CD4-positive, alpha-beta T cell treated with Interleukin-15 for 1 hour (primary cell): ENCODE measurements around the gene CTSE.

ENCODE experiments used
- DNase-seq: peaks from one replicate; pipeline ENCODE4 v3.0.0-alpha.2; 2020

CTSE gene

DNA sequence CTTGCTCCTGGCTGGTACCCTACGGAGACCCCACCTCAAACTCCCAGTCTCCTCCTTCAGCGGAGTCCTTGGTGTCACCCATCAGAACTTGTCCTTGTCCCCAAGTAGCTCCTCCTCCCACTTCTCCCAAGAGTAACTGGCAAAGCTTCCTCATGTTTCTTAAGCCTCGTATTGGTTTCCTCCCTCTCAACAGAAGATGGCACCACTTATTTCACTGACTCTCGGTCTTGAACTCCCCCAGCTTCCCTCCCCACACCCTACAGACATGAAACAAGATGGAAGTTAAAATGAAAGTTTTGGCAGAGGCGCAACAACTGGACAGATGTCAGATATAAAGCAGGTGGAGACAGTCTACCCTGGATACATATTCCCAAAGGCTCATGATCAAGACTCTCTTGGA, 33.9 kb downstream of the CTSE start:
- no peak for DNase-seq

DNA sequence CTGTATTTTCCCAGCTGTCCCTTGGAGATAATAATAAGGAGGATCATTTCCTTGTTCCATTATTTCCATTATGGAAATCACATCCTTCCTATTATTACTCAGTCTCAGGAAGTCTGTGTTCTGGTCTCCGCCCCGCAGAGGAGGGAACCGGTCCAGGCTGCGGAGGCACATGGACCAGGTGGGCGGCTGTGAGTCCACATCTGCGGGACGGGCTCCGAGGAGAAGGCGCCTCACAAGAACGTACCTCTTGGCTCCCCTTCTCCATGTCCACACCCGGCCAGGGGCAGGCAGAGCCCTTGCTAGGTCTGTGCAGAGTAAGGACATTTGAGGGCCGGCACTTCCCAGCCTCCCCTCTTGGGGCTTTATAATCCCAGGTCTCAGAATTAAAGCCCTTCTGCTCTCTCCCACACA, 35.1 kb downstream of the CTSE start:
- no peak for DNase-seq

DNA sequence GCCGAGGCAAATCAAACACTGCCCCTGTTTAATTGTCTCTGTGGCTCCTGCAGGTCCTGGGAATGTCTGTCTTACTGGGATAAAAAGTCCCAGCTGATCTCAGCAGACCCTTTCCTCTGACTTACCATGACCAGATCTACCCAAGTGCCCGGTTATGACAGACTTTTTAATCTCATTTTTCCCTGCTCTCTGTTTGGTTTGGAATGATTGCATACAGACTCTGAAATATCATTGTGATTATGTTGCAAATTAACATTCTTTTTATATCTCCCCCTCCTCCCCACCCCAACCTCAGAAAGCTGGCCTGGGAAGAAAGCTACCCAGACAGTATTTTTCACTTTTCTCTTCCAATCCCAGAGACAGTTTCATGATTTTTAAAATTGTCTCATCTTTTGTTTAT, 36.8 kb downstream of the CTSE start:
- DNase-seq: no peak

DNA sequence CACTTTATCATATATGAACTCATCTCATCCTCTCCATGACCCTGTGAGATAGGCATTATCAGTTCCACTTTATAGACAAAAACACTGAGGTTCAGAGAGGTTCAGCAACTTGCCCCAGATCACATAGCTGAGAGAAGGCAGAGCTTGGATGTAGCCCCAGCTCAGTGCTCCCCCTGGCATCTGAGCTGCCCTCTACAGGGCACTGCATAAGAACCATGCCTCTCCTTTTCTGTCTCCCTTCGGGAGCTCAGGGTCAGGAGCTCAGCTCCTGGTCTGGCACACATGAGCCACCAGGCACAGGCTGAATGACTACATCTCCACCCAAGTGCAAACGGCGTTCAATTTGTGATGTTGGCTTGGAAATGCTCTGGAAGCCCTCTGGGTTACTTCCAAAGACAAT, 37.4 kb downstream of the CTSE start:
- DNase-seq: no peak

DNA sequence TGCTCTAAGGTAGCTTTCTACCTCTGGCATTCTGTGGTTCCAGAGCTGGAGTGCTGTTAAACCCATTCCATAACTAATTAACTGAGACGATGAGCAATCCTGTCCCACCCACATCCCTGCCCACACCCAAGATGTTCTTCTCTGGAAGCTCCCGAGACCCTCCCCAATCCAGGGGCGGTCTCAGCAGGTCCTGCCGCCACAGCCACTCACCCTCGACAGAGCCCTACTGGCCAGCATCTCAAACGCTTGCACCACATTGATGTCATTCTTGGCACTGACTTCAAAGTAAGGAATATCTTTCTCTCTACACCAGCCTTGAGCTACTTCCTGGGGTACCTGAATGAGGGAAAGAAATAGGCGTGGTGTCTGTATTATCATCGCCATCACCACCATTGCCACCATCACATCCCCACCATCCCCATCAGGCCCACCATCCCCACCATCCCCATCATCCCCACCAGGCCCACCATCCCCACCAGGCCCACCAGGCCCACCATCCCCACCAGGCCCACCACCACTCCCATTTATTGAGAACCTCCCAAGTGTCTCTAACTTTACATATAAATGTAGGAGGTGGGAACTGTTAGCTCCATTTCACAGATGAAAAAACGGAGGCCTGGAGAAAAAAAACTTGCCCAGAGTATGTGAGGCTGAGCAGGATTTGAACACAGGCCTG, 38.2 kb downstream of the CTSE start:
- DNase-seq: no peak

DNA sequence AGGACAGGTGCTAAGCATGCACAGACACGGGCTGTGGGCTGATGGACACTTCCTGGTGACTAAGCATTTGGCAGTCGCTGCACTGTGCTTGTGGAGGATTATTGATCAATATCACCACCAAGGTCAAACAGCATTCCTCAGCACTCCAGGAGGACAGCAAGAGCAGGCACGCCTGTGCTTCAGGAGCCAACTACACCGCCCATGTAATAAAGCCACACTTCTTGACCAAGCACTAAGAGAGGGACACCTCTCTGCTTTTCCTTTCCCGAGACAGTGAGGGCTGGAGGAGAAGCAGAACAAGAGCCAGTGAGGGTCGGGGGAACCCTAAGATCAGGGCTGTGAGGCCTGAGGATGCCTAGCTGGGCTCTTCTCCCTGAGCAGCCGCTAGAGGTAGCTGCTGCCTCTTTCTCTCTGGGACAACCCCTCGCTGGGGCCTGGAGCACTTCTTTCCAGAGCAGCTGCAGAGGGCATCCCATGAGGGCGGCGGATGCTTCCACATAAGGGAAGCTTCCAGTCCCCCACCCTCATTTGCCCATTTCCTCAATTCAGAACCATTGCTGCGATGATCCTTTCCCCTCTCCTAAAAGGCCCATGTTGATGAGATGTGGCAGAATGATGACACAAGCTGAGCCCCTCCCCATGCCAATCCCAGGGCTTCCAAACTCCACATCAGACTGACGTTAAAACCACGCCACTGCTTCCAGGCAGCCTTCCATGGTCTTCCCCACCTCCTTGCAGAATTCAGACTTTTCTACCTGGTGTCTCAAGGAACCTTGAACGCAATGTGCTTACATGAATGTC, 39.6 kb downstream of the CTSE start:
- DNase-seq: peak; percentile 43

DNA sequence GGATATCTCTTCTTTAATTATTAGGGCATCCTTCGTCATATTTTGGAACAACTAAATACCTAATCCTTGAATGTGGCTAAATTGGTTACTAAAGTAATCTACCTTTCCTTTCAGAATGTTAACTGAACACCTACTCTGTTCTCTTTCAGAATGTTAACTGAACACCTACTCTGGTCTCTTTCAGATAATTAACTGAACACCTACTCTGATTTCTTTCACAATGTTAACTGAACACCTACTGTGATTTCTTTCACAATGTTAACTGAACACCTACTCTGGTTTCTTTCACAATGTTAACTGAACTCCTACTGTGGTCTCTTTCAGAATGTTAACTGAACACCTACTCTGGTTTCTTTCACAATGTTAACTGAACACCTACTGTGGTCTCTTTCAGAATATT, 42.4 kb downstream of the CTSE start:
- no peak for DNase-seq

DNA sequence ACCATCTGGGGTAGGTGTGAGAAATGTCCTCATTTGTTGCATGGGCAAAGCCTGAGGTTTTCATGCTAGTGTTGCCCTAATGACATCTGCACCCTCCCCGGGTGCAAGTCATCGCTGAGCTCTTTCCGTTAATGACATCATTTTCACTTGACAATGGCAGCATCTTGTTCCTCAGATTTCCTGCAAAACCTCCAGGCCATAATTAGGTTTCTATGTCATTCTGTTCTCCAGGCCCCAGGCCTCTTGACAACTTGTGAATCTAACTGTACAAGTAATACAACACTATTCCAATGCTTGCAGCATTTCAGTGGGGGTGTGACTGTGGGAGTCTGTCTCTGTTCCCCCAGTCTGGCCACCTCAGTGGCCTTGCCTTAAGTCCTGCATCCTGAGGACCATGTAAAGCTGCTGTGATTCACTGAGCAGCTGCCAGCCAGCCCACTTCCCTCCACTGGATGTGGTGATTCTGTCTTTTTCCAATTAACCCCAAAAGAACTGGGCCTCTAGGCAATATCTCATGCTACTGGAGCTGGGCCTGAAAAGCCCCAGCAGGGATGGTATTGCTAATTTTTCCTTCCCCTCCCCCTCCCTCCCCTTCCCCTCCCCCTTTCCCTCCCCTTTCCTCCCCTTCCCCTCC, 43.3 kb downstream of the CTSE start:
- no peak for DNase-seq

DNA sequence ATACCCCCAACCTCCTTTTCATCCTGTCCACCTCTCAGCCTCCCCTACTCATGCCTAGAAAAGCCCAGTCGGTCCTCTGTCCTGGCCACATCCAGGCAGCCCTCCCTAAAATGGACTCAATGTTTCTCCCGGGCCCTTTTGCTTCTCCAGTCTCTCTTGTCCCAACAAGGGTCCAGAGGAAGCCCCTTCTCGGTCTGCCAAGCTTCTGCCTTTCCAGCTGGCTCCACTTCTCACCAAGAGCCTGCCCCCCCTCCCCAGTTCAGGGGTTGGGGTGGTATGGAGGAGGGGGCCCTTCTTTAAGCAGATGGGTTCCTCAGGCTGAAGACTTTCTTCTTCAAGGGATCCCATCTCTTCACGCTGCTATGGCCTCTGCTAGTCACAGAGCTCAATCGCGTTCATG, 44.4 kb downstream of the CTSE start:
- no peak for DNase-seq

DNA sequence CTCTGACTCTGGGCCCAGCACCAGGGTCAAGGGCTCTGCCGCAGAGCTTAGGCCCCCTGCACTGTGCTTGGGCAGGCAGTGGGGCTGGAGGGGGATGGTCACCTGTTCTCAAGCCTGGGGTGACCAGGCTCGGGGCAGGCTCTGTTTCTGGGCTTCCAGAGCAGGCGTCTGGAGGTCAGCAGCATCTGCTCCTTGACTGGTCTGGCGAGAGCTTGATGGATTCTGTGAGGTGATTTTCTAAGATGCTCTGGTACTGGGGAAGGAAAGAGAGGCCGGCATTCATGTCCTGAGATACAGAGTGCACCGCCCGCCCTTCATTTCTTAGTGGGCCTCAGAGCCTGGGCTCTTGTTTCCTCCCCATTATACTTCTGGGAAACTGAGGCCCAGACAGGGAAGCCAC, 45.0 kb downstream of the CTSE start:
- DNase-seq: no peak

DNA sequence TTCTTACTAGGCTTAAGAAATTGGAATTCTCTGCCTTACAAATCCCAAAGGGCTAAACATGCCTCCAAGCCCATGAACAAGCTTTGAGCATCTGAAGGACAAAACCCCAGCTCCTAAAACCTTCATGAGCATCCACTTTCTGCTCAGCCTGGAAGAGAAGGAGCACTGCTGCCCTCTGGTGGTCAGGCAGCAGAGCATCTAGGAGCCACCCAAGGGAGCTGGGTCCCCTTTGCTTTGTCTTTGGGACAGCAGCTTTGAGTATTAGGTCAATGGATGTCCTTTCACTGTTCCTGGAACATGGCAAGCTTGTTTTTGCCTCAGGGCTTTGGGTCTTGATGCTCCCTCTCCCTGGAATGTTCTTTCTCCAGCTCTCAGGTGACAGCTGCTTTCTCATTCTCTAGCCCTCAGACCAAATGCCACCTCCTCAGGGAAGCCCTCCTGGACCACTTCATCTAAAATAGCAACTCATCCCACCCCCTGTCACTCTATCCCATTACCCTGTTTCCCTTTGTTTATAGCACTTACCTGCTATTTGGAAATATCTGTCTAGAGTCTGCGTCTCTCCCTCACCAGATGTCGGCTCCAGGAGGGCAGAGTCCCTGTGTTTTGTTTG, 46.2 kb downstream of the CTSE start:
- DNase-seq: peak; percentile 72

DNA sequence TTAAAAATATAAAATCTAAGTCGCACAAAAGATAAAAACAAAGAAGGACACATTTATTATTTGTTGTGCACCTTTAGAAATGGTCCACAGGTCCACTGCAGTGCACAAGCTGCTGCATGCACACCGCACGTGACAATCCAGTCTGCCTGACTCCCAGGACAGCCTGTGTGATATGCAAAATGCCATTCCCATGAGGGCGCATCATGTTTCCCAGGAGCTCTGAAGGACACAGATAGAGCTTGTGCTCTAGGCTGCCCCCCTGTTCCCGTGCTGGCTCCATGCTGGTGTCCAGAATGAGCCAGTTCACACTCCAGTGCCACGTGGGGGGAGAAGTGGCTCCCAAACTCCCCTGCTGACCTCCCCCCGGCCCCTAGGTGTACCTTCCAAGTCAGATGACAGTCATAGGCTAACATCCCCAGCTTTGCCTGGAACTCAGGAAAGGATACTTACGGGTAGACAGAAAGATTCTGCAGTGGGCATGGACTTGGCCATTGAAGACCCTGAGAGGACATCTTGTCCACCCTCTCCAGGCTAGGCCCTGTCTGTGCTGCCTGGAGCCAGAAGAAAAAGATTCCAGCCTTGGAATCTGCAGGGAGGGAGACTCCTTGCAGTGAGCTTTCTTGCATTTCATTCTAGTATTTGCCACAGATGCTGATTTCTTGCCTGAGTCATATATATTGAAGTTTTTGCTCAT, 46.8 kb downstream of the CTSE start:
- DNase-seq: no peak

DNA sequence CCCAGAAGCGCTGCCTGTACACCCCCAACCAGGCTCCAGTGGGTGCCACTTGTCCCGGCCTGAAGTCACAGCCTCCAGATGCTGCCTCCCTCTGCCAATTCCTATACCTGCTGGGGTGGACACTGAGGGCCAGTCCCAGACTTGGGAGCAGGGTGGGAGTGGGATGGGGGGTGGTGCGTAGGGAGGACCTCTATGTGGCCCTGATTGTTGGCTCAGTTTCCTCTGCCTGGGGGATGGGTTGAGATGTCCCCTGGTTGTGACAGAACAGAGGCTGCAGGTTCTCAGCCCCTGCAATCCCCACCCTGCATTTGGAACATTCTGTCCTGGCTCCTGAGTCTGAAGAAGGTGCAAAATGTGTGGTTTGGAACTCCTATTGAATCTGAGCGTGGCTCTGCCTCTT, 47.7 kb downstream of the CTSE start:
- DNase-seq: no peak

DNA sequence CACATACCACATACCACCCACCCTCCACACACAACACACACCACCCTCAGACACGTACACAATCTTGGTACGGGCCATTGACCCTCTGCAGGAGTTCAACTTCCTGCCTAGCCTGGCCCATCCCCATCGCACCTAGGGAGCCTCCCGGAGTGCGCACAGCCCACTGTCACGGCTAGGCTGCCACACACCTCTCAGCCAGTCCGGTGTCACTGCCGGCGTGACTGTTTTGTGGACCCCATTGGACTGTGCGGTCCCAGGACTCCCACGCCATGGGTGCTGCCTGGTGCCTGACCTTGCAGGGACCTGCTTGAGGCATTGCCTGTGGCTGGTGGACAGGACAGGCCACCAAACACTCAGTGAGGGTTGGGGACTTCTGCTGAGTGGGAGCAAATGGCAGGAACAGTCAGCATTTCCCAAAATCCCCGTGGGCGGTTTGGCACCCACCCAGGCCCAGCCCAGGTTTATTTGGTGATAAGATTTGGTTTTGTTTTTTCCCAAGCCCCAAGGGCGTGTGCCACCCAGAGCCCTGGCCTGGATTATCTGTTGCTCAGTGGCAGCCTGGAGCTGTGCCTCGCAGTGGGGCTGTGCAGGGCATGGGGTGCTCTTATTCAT, 48.2 kb downstream of the CTSE start:
- DNase-seq: no peak

DNA sequence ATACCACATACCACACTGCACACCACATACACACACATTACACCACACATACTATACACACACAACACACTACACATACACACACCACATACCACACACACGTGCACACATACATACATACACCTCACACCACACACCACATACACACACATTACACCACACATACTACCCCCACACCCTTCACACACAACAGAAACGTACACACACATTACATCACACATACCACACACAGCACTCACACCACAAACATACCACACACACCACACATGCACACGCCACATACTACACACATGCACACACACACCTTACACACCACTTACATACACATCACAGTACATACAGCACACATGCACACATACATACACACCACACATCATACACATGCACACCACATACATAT, 49.0 kb downstream of the CTSE start:
- DNase-seq: no peak

DNA sequence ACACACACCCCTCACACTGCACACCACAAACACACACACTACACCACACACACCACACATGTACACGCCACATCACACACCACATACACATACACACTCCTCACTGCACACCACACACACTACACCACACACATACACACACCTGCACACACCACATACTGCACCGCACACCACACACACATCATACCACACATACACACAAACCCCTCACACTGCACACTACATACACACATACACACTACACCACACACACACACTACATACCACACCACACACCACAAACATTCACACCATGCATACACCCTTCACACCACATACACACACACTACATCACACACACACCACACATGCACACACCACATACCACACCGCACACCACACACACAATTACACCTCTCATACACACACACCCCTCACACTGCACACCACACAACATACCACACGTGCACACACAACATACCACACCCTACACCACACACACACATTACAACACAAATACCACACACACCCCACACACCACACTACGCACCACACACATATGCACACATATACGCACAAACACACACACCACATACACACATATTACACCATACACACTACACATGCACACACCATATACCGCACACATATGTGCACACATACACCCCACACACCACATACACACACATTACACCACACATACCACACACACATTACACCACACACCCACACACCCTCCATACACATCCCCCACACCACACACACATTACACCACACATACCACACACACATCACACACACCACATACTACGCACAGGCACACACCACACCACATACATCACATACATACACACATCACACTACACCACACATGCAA, 50.1 kb downstream of the CTSE start:
- DNase-seq: no peak

DNA sequence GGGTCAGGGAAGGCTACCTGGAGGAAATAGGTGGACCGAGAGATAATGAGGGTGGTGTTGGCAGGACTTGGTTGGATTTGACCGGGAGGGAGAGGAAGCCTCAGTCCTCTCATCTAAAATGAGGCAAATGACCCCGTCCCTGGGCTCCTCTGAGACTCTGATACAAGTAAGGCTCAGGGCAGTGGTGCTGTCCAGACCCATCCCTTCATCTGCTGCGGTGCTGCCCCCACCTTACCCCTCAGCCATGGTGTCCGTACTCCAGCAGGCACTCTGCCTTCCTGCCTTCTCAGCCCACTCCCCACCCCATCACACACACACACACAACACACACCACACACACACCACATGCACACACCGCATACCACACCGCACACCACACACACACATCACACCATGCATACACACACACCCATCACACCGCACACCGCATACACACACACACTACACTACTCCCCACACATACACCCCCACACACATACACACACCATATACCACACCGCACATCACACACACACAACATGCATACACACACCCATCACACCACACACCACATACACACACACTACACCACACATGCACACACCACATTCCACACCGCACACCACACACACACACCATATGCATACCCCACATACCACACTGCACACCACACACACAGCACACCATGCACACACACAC, 51.1 kb downstream of the CTSE start:
- no peak for DNase-seq

DNA sequence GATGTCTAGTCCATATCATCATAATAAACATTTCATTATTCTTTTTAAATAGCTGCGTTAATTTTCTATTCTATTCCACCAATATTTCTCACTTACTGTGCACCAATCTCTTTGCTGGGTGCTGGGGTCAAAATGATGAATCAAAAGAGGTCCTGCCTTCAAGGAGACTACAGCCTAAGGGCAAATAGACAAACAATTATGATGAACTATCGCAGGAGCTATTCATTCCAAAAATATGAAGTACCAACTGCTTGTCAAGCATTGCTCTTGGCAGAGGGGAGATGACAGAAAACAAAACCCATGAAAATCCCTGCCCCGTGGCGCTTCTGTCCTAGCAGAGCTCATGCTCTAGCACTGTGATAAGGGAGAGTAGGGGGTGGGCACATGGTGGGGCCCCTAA, 51.6 kb downstream of the CTSE start:
- DNase-seq: no peak

DNA sequence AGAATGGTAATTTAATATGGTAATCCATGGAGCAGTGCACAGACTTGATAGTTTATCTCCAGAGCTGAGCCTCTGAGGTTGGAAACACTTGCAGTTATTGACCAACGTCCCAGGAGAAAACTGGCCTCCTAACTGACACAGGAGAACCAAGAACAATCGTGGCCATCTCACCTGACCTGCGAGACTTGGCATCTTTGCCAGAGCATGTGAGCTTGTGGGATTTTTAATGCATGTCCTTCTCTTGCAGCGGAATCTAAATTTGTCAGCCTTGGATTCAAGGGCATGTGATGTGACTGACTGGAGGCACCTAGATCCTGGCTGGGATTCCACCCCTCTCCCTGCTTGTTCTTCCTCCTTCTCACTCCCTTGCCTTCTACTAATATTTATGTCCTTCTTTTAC, 52.6 kb downstream of the CTSE start:
- DNase-seq: no peak

DNA sequence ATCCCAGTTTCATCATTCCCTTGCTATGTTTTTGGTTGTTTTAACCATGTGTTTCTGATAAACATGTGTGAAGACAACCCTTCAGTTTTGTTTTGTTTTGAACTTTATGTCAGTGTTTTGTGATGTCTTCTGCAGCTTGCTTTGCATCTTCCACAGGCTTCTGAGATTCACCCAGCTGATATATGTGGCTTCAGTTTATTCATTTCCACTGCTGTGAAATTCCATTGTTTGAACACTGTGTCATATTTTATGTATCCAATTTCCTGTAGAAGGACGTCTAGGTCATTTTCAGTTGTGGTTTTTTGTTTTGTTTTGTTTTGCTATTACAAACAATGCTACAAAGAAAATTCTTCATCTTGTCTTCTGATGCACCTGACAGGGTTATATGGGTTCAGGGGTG, 53.2 kb downstream of the CTSE start:
- no peak for DNase-seq

DNA sequence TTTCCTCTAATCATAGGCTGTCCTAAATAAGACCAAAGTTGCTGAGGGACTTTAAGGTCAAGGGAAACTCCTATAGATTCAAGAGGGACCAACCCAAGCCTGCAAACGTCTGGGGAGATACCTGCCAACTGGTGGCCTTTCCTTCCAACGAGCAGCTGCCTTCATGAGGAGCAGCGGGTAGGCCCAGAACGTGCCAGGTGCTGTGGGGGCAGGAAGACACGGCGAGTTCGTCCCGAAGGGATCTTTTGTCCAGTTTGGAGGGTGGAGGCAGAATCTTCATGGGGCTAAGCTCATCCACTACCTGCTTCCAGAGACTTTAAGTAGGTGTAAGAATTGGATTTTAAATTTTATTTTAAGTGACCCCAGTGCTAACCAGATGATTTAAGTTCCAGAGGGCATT, 54.5 kb downstream of the CTSE start:
- no peak for DNase-seq
